Stimulated activated CD4-positive, alpha-beta T cell treated with anti-CD3 and anti-CD28 coated beads, Interleukin-15, amount 100 ng/mL, for 48 hours (primary cell): ENCODE data around the gene RAPGEF4.

ENCODE experiments used
- DNase-seq, 2 donors: peaks; one replicate each; pipeline ENCODE4 v3.0.0-alpha.2; 2020; ENCODE audit warnings: low read depth in 2 of 2

RAPGEF4 gene

GRCh38 chr2:172735582-172736423, at the start of gene RAPGEF4:
TSS of gene RAPGEF4 (plus strand) at chr2:172735845. CDS start at chr2:172735984, 139 bp downstream.
- DNase-seq, result no peak

GRCh38 chr2:172693037-172693436, 42.6 kb upstream of the RAPGEF4 start:
- peak; percentile 43 to 50 for DNase-seq

DNA sequence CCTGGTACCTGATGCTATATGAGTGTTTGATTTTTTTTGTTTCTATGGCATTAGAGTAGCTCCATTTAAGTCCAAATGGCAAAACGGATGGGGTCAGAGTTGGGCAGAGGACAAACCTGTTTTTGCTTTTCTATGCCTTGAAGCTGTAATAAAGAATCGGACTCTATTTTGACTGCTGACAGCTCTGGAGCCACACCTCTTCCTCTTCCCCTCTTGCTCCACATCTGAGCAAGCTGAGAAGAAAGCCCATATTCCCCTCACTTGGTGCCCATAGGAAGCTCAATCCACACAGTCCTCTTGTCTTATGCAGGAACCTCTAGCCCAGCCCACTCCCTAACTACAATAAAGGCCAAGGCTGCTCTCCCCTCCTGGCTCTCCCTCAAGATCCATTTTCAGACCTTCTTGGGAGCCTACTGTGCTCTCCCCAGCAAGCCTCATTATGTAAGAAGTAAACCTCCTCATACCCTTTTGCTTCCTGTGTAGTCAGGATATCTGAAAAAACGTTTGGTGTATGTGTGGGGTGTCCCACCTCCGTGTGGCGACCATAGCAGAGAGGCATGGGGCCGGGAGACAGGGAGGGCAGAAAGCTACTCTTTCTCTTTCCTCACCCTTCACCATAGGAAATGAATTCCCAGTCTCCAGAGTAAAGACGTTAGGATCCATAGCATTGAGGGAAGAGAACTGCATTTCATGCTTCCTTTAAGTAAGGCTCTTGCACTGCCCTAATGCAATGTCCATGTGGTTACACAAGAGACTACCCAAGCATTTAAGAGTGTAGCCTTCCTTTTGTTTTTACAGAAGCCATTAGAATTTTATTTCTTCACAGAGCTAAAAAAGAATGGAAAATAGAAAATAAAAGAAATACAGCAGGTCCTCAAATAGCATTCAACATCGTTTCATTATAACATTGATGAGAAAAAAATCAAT, 41.9 kb upstream of the RAPGEF4 start:
- DNase-seq, result no peak

- DNase-seq, result no peak
These were observed 38.3 kb upstream of the RAPGEF4 start for GRCh38 chr2:172697296-172697695.

DNA sequence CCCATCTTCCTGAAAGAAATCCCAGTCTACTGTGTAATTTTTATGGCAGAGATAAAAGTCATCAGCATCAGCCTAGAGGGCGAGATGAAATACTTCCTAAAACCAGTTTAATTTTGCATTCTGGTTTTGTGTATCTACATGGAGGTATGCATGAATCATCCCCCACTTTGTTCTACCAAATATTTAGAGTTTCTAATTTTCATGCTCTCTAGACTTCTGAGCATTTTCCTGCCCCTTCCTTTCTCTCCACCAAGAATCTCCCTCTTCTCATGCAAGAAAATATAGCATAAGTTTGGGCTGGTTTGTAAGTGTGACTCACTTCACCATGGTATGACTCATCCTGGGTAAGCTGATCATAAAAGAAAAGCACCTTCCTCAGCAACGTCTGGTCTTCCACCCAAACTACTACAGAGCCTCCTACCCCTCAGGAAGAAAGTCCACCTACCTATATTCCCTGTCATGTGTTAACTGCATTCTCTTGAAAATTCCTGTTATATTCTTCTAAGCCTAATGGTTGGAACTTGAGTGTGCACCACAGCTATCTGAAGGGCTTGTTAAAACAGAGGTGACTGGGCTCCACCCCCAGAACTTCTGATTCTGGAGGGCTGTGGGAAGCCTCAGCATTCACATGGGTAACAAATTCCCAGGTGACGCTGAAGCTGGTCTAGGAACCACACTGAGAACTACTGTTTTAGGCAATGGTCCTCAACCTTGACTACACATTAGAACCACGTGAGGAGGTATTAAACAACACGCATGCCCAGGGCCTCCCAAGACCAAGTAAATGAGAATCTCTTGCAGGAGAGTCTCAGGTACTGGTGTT, 37.4 kb upstream of the RAPGEF4 start:
- no peak for DNase-seq

DNA sequence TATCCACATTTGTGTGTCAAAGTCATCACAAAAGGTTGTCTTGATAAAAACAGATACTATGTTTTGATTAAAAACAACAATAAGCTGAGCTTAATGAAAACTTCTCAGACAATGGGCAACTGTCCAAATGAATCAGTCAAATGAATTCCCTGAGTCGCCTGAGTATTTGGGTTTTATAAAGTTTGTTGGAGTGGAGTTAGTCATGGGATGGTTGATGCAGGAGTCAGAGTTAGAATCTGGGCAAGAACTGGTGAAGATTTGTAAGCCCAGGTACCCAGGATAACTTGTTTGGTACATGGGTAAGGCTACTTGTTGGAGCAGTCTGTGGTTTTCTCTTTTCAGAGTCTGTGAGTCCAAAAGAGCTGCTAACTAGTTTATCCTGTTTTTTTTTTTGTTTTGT, 34.4 kb upstream of the RAPGEF4 start:
- DNase-seq, result no peak

- no peak for DNase-seq
These were observed 33.2 kb upstream of the RAPGEF4 start for GRCh38 chr2:172702451-172702850.

DNA sequence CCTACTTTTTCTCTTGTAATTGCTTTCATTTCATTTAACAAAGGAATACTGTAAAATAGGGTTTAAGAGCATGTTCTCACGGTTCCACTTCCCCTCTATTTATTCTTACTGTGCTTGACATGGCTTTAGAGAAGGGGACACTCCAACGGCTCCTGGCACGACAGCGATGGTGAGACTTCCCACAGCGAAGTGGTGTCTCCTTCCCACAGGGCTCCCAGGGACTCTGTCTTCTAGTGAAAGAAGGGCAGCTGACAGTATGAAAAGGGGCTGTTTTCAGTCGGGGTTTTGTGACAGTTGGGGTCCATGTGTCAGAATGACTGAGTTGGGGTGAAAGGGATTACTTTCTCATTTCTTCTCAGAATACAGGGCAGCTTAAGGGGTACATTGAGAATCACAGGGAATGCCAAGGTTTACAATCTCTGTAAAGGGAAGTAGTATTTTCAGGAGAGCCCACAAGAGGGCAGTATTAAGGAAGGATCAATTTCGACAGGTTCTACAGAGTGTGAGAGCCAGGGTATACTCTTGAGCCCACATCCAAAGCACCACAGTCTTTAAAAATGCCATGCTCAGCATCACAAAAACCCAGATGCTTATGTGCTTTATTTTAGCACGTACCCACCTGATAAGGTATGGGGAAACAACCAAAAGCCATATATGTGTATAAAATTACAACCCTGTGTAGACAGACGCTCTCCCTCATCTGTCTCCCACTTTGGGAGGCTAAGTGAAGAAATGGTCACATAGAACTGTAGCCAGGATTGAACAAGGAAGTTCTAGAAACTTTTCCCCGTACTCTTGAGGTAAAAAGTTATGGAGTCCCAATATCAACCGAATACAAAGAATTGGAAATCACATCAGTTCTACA, 31.3 kb upstream of the RAPGEF4 start:
- DNase-seq, result no peak

DNA sequence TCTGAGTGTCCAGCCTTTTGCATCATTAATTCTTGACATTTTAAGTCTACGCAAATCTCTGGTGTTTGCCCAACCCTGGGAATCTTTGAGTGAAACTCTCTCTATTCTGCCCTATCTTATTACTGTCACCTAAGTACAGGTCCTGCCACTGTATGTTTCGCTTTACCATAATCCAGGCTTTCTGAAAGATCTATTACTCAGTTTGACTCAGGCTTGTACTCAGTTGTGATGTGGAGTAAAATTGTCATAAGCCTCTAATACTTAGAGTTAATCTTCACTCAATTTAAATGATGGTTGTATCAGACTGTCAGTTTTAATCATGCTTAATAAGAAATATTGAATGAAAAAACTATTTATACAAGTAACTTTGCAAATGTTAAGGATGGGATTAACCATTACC, 30.3 kb upstream of the RAPGEF4 start:
- DNase-seq, result no peak

DNA sequence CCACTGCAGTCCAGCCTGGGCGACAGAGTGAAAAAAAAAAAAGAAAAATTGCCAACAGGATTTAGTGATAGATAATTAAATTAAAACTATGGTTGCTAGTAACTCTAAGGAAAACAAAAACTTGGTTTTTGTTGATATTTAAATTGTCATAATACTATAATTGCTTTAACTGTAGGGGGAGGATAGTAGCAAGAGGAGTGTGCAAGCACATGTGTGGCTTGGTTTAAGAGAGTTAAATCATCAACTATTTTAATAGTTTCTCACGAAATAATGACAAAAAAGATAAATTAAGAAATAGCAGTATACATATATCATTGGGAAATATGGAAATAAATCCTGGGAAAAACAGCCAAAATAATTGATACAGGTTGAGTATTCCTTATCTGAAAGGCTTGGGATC, 27.4 kb upstream of the RAPGEF4 start:
- DNase-seq, result no peak

GRCh38 chr2:172709566-172710291, 25.9 kb upstream of the RAPGEF4 start:
- DNase-seq, result no peak

DNA sequence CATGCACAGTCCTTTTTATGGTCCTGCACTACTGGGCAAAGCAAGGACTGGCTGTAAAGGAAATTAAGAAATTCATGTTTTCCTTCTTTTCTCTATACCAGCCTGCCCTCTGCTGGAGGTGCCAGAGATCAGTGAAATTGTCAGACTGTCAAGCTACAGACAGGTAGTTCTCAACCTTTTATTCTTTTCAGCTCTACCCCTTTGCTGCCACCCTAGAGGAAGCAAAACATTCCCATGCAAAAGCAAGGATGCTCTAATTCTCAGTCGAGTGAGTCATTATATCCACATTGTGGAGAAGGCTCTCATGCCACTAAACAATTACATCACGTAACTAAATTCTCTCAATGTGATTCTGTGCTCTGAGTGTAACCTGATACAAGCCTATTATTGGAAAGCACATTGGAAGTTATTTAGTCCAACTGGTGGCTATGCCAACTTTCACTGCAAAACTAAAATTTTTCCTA, 25.0 kb upstream of the RAPGEF4 start:
- no peak for DNase-seq

- no peak for DNase-seq
These were observed 24.5 kb upstream of the RAPGEF4 start for GRCh38 chr2:172711110-172711509.

DNA sequence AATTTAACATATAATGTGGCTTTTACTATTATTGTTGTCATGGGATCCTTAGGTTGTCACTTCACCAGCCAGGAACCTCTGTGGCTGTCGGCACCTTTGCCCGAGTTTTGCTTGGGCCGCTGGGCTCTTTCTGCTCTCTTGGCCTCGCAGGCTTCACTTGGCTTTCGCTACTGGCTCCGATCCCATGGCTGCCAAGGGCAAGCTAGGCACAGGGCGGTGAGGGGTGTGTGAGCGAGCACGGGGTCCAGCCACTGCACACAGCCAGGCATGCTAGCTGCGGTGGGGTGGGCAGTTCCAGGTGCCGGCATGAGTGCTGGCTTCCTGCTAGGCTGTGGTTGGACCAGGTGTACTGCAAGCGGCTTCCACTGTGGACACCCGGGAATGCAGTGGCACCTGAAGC, 23.4 kb upstream of the RAPGEF4 start:
- no peak for DNase-seq

DNA sequence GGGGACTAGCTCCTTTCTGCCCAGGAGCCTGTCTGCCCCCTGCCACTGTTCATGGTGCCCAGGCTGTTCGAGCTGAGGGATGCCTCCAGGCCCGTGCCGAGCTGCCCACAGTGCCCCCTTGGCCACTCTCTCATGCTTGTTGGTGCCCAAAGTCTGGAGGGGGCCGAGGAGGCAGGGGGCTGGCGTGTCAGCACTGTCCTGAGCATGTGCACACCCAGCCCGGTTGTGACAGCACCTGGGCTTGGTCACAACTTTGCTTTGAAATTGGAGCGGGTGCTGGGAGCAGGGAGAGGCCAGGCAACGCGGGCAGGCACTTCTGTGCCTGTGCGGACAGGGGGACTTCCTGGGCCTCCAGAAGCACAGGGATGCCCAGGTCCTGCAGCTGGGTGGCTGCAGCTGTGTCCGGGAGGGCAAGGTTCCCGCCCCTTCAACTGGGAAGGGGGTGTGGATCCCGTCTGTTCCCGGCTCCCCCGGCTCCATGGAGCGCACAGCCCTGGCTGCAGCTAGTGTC, 22.2 kb upstream of the RAPGEF4 start:
- no peak for DNase-seq

GRCh38 chr2:172722481-172722880, 13.2 kb upstream of the RAPGEF4 start:
- no peak for DNase-seq

GRCh38 chr2:172723286-172723685, 12.4 kb upstream of the RAPGEF4 start:
- no peak for DNase-seq

GRCh38 chr2:172724724-172725123, 10.9 kb upstream of the RAPGEF4 start:
- DNase-seq, result no peak

DNA sequence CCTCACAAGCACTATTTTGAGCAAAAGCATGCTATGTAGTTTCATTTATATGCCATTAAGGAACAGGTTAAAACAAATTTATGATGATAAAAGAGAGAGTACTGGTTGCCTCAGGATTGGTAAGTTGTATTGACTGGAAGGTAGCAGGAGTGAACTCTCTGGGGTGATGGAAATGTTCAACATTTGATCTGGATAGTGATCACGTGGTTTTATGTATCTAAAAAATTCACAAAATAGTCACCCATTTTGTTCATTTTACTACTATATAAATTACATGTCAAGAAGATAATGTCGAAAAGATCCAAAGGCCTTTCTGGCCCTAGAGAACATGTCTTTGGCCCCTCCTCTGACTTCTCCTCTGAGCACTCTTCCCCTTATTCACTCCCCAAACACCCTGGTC, 10.4 kb upstream of the RAPGEF4 start:
- no peak for DNase-seq

GRCh38 chr2:172725746-172726145, 9.9 kb upstream of the RAPGEF4 start:
- DNase-seq, result no peak
